Measurements from ENCODE around the gene SULF2.

GRCh38 chr20:47753576-47754387, 31.5 kb downstream of the SULF2 start:
- TF ChIP-seq CTCF (IDR thresholded peaks at IDR 0.05; ENCODE audit: poor library complexity), result no peak
- TF ChIP-seq EZH2 (IDR thresholded peaks at IDR 0.05; ENCODE audit: borderline replicate concordance), result no peak

Measured in hepatocyte (in vitro differentiated cells).